Measurements from ENCODE around the gene ZEB2.

Gene ZEB2

DNA sequence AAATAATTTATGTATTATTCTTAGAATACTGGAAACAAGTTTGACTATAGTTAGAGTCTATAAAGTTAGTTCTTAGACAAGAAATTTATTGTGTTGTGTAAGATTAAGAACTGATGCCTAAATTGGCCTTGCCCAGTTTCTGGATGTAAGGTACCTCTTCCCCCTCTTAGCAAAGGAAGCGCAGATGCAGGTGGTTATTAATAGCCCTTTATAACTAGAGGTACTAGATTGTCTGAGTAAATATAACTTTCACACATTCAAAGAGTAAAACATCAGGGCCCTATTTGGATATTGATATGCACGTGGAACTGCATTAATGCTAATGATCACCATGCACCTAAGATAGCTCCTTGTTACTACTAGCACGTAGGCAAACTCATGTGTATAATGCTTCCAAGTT is 100.7 kb downstream of the ZEB2 start:
- H3K4me3 ChIP-seq (ENCODE audit: low read depth, low read length) = no peak overlapping the region
- H3K36me3 ChIP-seq = no peaks in the 10 kb centered on the region
- H3K9me3 ChIP-seq (ENCODE audit: severe bottlenecking) = no peaks in the 10 kb centered on the region
- no peaks in the 10 kb centered on the region for H3K27me3 ChIP-seq (ENCODE audit: insufficient read depth, low read depth, severe bottlenecking)
- H3K27ac ChIP-seq = no peak overlapping the region
- DNase-seq = no peak
- TF ChIP-seq, protein P1, sequence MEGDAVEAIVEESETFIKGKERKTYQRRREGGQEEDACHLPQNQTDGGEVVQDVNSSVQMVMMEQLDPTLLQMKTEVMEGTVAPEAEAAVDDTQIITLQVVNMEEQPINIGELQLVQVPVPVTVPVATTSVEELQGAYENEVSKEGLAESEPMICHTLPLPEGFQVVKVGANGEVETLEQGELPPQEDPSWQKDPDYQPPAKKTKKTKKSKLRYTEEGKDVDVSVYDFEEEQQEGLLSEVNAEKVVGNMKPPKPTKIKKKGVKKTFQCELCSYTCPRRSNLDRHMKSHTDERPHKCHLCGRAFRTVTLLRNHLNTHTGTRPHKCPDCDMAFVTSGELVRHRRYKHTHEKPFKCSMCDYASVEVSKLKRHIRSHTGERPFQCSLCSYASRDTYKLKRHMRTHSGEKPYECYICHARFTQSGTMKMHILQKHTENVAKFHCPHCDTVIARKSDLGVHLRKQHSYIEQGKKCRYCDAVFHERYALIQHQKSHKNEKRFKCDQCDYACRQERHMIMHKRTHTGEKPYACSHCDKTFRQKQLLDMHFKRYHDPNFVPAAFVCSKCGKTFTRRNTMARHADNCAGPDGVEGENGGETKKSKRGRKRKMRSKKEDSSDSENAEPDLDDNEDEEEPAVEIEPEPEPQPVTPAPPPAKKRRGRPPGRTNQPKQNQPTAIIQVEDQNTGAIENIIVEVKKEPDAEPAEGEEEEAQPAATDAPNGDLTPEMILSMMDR (IDR thresholded peaks at IDR 0.05; ENCODE audit: low read depth, low read length) = no peak

GRCh38 chr2:144415386-144415785 is 104.5 kb downstream of the ZEB2 start:
- no peaks in the 10 kb centered on the region for H3K9me3 ChIP-seq (ENCODE audit: severe bottlenecking)
- TF ChIP-seq, protein P1 (IDR thresholded peaks at IDR 0.05; ENCODE audit: low read depth, low read length) = no peak
- DNase-seq = no peak
- no peaks in the 10 kb centered on the region for H3K27me3 ChIP-seq (ENCODE audit: insufficient read depth, low read depth, severe bottlenecking)
- H3K4me3 ChIP-seq (ENCODE audit: low read depth, low read length) = no peak overlapping the region
- H3K36me3 ChIP-seq = no peaks in the 10 kb centered on the region
- H3K27ac ChIP-seq = no peak overlapping the region

- no peaks in the 10 kb centered on the region for H3K36me3 ChIP-seq
- no peaks in the 10 kb centered on the region for H3K27me3 ChIP-seq (ENCODE audit: insufficient read depth, low read depth, severe bottlenecking)
- H3K9me3 ChIP-seq (ENCODE audit: severe bottlenecking) = no peaks in the 10 kb centered on the region
- TF ChIP-seq, protein P1 (IDR thresholded peaks at IDR 0.05; ENCODE audit: low read depth, low read length) = no peak
- no peak overlapping the region for H3K27ac ChIP-seq
- DNase-seq = no peak
- no peak overlapping the region for H3K4me3 ChIP-seq (ENCODE audit: low read depth, low read length)
Observed at GRCh38 chr2:144414324-144414845, 105.5 kb downstream of the ZEB2 start.

GRCh38 chr2:144412709-144413108 is 107.2 kb downstream of the ZEB2 start:
- Histone ChIP-seq H3K4me3 (ENCODE audit: low read depth, low read length) (no peak overlapping the region), H3K27me3 (ENCODE audit: insufficient read depth, low read depth, severe bottlenecking) (no peaks in the 10 kb centered on the region), H3K36me3 (no peaks in the 10 kb centered on the region), H3K27ac (no peak overlapping the region), H3K9me3 (ENCODE audit: severe bottlenecking) (no peaks in the 10 kb centered on the region)
- DNase-seq = no peak
- TF ChIP-seq, protein P1 (IDR thresholded peaks at IDR 0.05; ENCODE audit: low read depth, low read length) = no peak

DNA sequence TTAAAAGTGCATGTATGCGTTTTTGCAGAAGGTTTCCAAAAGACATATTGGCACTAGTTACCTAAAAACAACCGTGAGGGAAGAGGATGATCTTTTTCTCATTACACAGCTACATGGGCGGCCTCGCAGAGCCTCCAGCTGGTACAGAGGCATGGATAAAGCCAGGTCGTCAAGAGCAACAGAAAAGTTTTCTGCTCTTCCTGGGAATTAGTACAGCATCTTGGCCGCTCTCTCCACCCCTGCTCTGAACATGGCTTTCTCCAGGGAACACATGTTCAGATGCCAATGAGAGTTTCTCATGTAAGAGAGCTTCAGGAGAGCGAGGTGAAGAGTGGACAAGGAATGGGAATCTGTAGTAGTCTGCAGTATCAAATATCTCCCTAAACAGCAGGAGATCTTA is 108.4 kb downstream of the ZEB2 start:
- Histone ChIP-seq H3K9me3 (ENCODE audit: severe bottlenecking) (no peaks in the 10 kb centered on the region), H3K27me3 (ENCODE audit: insufficient read depth, low read depth, severe bottlenecking) (no peaks in the 10 kb centered on the region), H3K27ac (no peak overlapping the region), H3K4me3 (ENCODE audit: low read depth, low read length) (no peak overlapping the region), H3K36me3 (no peaks in the 10 kb centered on the region)
- no peak for DNase-seq
- TF ChIP-seq, protein P1 (IDR thresholded peaks at IDR 0.05; ENCODE audit: low read depth, low read length) = no peak

- H3K9me3 ChIP-seq (ENCODE audit: severe bottlenecking) = no peaks in the 10 kb centered on the region
- no peak for DNase-seq
Observed at GRCh38 chr2:144409241-144409640, 110.7 kb downstream of the ZEB2 start.

More at GRCh38 chr2:144409241-144409640, 110.7 kb downstream of the ZEB2 start:
- no peaks in the 10 kb centered on the region for H3K36me3 ChIP-seq
- H3K4me3 ChIP-seq (ENCODE audit: low read depth, low read length) = no peak overlapping the region
- TF ChIP-seq, protein P1 (IDR thresholded peaks at IDR 0.05; ENCODE audit: low read depth, low read length) = no peak
- no peak overlapping the region for H3K27ac ChIP-seq
- no peaks in the 10 kb centered on the region for H3K27me3 ChIP-seq (ENCODE audit: insufficient read depth, low read depth, severe bottlenecking)

Measured in WERI-Rb-1 (cell line).